Kidney epithelial cell (primary cell): ENCODE data around the gene PURB. TPM values are rescaled to one million over a fixed set of nuclear protein-coding genes. Genes with fewer than 3 reads are reported as not detected.
A peak's percentile ranks its signal among the peaks of the same experiment; 100 is the strongest.
"Not testable (repeated sequence)": the region's sequence is repeated elsewhere in the genome, so short reads cannot be mapped to it uniquely, and the experiment has no call there.

Source experiments
- DNase-seq: peaks from one replicate; pipeline ENCODE4 v3.0.0-alpha.2; 2010; ENCODE audit warnings: low read depth
- H3K27me3 ChIP-seq: 2 replicates; pipeline ENCODE4 v1.6.0; 2011; ENCODE audit warnings: low read length; ENCODE audit not compliant: control insufficient read depth, insufficient read depth
- H3K36me3 ChIP-seq: 2 replicates; pipeline ENCODE4 v1.5.1; 2011; ENCODE audit warnings: low read length; ENCODE audit not compliant: control insufficient read depth, insufficient read depth
- H3K4me3 ChIP-seq: 2 replicates; pipeline ENCODE4 v1.5.1; 2011; ENCODE audit warnings: low read depth, mild to moderate bottlenecking, control low read depth, low read length
- total RNA-seq: library from RNA; depleted of rRNA; stranded (reverse); fragments of >200 nt; gene quantifications from 2 replicates; pipeline ENCODE4 v1.2.3, GENCODE V29; 2015
- TF ChIP-seq, protein P1 (sequence below): IDR thresholded peaks from 2 replicates; pipeline ENCODE4 v1.5.1; 2011; ENCODE audit warnings: mild to moderate bottlenecking, moderate library complexity, low read length, control low read depth, inconsistent platforms; ENCODE audit not compliant: insufficient read depth, poor library complexity, severe bottlenecking

Gene PURB
- 19.8 and 25.3 TPM in 2 replicates for total RNA-seq

DNA sequence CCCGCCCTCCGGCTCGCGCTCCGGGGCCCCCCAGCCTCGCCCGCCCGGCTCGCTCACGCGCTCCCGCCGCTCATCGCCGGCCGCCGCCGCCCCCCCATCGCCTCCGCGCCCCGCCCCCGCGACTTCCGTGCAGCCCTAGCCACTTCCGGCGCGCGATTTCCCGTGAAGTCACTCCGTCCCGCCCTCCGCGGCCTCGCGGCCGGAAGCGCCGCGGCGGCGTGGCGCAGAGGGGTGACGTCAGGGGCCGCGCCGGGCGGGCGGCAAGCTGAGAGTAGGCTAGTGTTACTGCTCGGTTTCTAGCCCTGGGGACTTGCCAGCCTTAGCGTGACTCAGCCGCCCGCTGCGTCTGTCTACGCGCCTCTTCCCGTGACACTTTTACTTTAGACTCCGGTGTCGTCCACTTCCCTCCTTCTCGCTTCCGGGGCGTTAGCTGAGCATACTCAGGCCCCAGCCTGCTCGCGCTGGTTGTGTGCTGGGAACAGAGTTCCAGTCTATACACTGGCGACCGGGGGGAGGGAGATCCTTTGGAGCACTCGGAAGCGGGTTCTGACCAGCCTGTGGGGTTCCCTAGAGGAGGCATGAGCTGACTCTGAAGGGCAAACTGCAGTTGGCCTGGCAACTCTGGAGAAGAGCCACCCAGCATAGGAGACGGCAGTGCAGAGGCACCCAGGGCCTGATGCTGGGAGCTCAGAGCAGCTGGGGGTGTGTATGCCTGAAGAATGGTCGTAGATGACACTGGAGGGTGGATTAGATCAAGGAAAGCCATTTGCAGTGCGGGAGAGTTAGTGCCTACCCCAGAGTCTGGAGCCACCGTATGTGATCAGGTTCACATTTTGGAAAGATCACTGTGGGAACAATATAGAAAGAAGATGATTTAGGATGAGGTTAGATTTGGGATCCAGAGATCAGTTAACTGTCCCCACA lies at the start of gene PURB:
TSS of gene PURB (minus strand) at position 137 of the 924 bp plus-strand sequence. CDS start 182 bp downstream, outside the sequence.
- TF ChIP-seq, protein P1, sequence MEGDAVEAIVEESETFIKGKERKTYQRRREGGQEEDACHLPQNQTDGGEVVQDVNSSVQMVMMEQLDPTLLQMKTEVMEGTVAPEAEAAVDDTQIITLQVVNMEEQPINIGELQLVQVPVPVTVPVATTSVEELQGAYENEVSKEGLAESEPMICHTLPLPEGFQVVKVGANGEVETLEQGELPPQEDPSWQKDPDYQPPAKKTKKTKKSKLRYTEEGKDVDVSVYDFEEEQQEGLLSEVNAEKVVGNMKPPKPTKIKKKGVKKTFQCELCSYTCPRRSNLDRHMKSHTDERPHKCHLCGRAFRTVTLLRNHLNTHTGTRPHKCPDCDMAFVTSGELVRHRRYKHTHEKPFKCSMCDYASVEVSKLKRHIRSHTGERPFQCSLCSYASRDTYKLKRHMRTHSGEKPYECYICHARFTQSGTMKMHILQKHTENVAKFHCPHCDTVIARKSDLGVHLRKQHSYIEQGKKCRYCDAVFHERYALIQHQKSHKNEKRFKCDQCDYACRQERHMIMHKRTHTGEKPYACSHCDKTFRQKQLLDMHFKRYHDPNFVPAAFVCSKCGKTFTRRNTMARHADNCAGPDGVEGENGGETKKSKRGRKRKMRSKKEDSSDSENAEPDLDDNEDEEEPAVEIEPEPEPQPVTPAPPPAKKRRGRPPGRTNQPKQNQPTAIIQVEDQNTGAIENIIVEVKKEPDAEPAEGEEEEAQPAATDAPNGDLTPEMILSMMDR = no peak

DNA sequence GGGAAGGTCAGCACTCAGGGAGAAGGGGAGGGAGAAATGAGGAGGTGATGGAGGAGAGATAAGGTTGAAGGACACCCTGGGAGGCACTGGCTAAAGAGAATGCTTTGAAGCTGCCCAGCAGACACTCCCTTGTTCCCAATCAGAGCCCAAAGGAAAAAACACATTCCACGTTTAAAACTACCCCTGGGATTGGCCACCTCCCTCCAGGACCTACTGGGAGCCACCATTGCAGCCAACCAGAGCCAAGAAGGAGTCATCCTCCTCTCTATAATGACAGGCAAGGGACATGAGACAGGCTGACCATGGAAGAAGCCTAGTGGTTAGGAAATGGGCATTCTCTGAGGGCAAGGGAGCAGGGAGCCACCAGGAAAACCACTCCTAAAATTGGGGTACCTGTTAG lies 49.7 kb upstream of the PURB start:
- Histone ChIP-seq H3K4me3 (no peak overlapping the region), H3K36me3 (no peaks in the 10 kb centered on the region), H3K27me3 (peaks cover 3% of the 10 kb centered on the region)
- DNase-seq = no peak
- TF ChIP-seq, protein P1 = no peak

More for the DNA sequence above, at the start of gene PURB:
- H3K27me3 ChIP-seq = no peaks in the 10 kb centered on the region
- peaks cover 2% of the 10 kb centered on the region for H3K36me3 ChIP-seq
- H3K4me3 ChIP-seq = peak within 1 kb of the TSS; percentile 72
- DNase-seq = peak; percentile 81

DNA sequence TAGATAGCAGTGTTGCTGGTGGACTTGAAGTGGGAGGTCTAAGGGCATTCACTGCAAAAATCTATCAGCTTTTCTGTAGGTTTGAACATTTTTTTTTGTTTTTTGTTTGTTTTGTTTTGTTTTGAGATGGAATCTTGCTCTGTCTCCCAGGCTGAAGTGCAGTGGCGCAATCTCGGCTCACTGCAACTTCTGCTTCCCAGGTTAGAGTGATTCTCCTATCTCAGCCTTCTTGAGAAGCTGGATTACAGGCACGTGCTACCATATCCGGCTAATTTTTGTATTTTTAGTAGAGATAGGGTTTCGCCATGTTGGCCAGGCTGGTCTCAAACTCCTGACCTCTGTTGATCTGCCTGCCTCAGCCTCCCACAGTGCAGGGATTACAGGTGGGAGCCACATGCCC lies 49.2 kb upstream of the PURB start:
- H3K36me3 ChIP-seq, H3K27me3 ChIP-seq, H3K4me3 ChIP-seq, DNase-seq: not testable (repeated sequence)

DNA sequence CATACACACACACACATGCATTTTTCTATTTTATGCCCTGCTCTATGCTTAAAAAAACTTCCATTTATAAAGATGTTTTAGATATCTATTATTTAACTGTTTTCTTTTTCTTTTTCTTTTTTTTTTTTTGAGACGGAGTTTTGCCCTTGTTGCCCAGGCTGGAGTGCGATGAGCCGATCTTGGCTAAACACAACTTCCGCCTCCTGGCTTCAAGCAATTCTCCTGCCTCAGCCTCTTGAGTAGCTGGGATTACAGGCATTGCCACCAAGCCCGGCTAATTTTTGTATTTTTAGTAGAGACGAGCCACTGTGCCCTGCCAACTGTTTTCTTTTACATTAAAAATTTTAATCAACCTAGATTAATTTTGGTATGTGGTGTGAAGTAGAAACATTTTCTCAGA lies 45.6 kb upstream of the PURB start:
- DNase-seq = no peak
- H3K36me3 ChIP-seq = no peaks in the 10 kb centered on the region
- TF ChIP-seq, protein P1 = no peak
- no peak overlapping the region for H3K4me3 ChIP-seq
- H3K27me3 ChIP-seq = peaks cover 3% of the 10 kb centered on the region

DNA sequence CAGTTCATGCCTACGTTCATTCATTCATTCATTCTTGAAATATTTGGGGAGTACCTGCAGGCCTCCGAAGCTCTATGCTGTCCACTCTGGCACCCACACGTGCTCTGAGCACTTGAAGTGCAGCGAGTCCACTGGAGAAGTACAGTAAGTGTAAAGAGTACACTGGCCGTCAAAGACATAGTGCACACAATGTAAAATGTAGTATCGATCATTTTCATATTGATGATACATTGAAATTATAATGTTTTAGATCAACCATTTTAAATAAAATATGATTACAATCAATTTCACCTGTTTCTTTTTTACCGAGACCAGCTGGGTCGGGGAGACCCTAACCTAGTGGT lies 37.0 kb upstream of the PURB start:
- TF ChIP-seq, protein P1 = no peak
- Histone ChIP-seq H3K27me3 (no peaks in the 10 kb centered on the region), H3K36me3 (no peaks in the 10 kb centered on the region), H3K4me3 (no peak overlapping the region)
- DNase-seq = no peak

DNA sequence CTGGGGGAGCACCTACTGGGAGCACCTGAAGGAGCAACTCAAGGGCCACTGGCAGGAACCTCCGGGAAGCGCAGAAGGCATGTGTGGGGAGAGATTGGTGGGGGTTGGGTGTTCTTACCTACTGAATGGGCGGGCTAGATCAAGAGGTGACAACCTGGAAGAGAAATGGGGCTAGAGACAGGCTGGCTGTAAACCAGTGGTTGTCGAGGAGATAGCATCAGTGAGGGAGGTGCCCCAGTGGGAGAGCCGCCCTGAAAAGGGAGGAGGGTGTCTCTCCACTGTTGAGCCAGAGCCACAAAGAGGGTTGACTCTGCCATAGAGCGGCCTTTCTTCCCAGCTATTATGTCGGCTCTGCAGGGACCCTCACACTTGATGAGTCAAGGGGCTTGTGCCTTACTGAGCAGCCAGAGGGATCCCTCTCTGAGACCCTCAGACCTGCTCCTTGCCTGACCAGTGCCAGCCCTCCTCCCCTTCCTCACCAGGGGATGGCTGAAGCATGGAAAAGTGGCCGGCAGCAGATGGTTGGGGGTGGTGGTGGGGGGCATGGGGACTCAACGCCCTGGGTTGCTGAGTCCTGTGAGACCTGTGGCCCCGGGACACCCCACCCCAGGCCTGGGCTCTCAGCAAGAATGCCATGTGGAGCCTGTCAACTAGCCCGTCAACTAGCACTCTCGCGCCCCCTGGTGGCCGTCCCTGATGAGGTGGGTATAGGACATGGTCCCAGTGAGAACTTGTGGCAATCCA lies 36.4 kb upstream of the PURB start:
- Histone ChIP-seq H3K4me3 (no peak overlapping the region), H3K27me3 (no peaks in the 10 kb centered on the region), H3K36me3 (no peaks in the 10 kb centered on the region)
- TF ChIP-seq, protein P1 = peak; percentile 86
- no peak for DNase-seq
